ENCODE measurements around the gene LY6G6F. TPM values are rescaled to one million over a fixed set of nuclear protein-coding genes. Genes with fewer than 3 reads are reported as not detected.

Gene LY6G6F
- total RNA-seq, 2 experiments from 2014 or later, result not detected

- no peak overlapping the region for H3K4me3 Mint-ChIP-seq
Measured at GRCh38 chr6:31683591-31683990, 23.1 kb upstream of the LY6G6F start.

GRCh38 chr6:31686483-31686882 is 20.2 kb upstream of the LY6G6F start:
- POLR2A ChIA-PET, result interaction anchor here (1.1 to 1.5 kb wide), 2 partner anchors 17 to 37 kb away, joined by 3 read pairs; partner anchors contain the start of genes LY6G5B and MPIG6B
- intact Hi-C loops (cut with micrococcal nuclease), result no loop called here
- Mint-ChIP-seq H3K4me3 (no peak overlapping the region), H3K27me3 (no peaks in the 10 kb centered on the region), H3K4me1 (ENCODE audit: low read depth) (peaks cover 7% of the 10 kb centered on the region), H3K36me3 (ENCODE audit: low read depth) (peaks cover 11% of the 10 kb centered on the region), H3K27ac (no peak overlapping the region), H3K9me3 (no peaks in the 10 kb centered on the region)
- ATAC-seq (no peak), DNase-seq (no peak)
- CTCF ChIA-PET, result interaction anchor here (0.9 kb wide), 1 partner anchor 8 kb away, joined by 3 read pairs; no protein-coding TSS in a partner anchor
- TF ChIP-seq CTCF (IDR thresholded peaks at IDR 0.05), result no peak

More at GRCh38 chr6:31683591-31683990, 23.1 kb upstream of the LY6G6F start:
- no peak overlapping the region for H3K27ac Mint-ChIP-seq
- ChIA-PET POLR2A (interaction anchor here (1.7 kb wide), 1 partner anchor 123 kb away, joined by 3 read pairs; the partner anchor contains the start of gene LSM2), CTCF (interaction anchor here (1.6 to 1.9 kb wide), 2 partner anchors 86 to 187 kb away, joined by 3 to 5 read pairs; no protein-coding TSS in a partner anchor)
- no peaks in the 10 kb centered on the region for H3K9me3 Mint-ChIP-seq
- intact Hi-C loops (cut with micrococcal nuclease), result no loop called here
- H3K27me3 Mint-ChIP-seq, result no peaks in the 10 kb centered on the region
- H3K4me1 Mint-ChIP-seq (ENCODE audit: low read depth), result peaks cover 11% of the 10 kb centered on the region
- DNase-seq (no peak), ATAC-seq (no peak)
- TF ChIP-seq CTCF (IDR thresholded peaks at IDR 0.05), result no peak
- H3K36me3 Mint-ChIP-seq (ENCODE audit: low read depth), result peaks cover 8% of the 10 kb centered on the region

GRCh38 chr6:31687321-31687720 is 19.3 kb upstream of the LY6G6F start:
- no peaks in the 10 kb centered on the region for H3K9me3 Mint-ChIP-seq
- H3K36me3 Mint-ChIP-seq (ENCODE audit: low read depth), result peaks cover 10% of the 10 kb centered on the region
- TF ChIP-seq CTCF (IDR thresholded peaks at IDR 0.05), result no peak
- H3K27me3 Mint-ChIP-seq, result no peaks in the 10 kb centered on the region
- no peak for DNase-seq
- intact Hi-C loops (cut with micrococcal nuclease), result no loop called here
- H3K4me1 Mint-ChIP-seq (ENCODE audit: low read depth), result peaks cover 5% of the 10 kb centered on the region
- H3K4me3 Mint-ChIP-seq, result no peak overlapping the region
- H3K27ac Mint-ChIP-seq, result no peak overlapping the region
- no peak for ATAC-seq
- CTCF ChIA-PET, result interaction anchor here (1.4 kb wide), 1 partner anchor 35 kb away, joined by 3 read pairs; no protein-coding TSS in a partner anchor
- POLR2A ChIA-PET, result interaction anchor here (0.8 to 1.5 kb wide), 4 partner anchors 18 to 52 kb away, joined by 3 to 4 read pairs (median 3); partner anchors contain the start of genes BAG6, LY6G5B, MPIG6B and MSH5

- no peak for TF ChIP-seq CTCF (IDR thresholded peaks at IDR 0.05)
- Mint-ChIP-seq H3K27ac (no peak overlapping the region), H3K9me3 (no peaks in the 10 kb centered on the region), H3K4me1 (ENCODE audit: low read depth) (peaks cover 5% of the 10 kb centered on the region), H3K4me3 (no peak overlapping the region), H3K27me3 (no peaks in the 10 kb centered on the region), H3K36me3 (ENCODE audit: low read depth) (peaks cover 14% of the 10 kb centered on the region)
- ATAC-seq (no peak), DNase-seq (no peak)
- ChIA-PET CTCF (interaction anchor here (0.8 to 1.5 kb wide), 3 partner anchors 27 to 82 kb away, joined by 3 to 4 read pairs (median 3); partner anchors contain the start of gene C6orf47), POLR2A (interaction anchor here (0.8 to 1.3 kb wide), 3 partner anchors 10 to 51 kb away, joined by 3 to 4 read pairs (median 3); partner anchors contain the start of genes BAG6 and MSH5)
- intact Hi-C loops (cut with micrococcal nuclease), result no loop called here
Measured at GRCh38 chr6:31687860-31688693, 18.6 kb upstream of the LY6G6F start.

All from activated CD8-positive, alpha-beta T cell treated with anti-CD3 and anti-CD28 coated beads for 36 hours (primary cell).